Common myeloid progenitor, CD34-positive (primary cell): ENCODE measurements around the gene TRIP4.

Source experiments
- CTCF ChIA-PET: fragments of 350-600 bp; sonication (Branson Sonifier 250); formaldehyde crosslinking; loops from one replicate; lab custom pipeline; 2021; ENCODE audit warnings: antibody characterized with exemption; lab: Charles Lee
- POLR2A ChIA-PET: fragments of 350-600 bp; sonication (Branson Sonifier 250); formaldehyde crosslinking; loops from one replicate; lab custom pipeline; 2021; ENCODE audit warnings: antibody characterized with exemption; lab: Charles Lee
- DNase-seq, 3 donors: peaks; one replicate each; pipeline versions ENCODE4 v3.0.0 to v3.0.0-alpha.2; 2013
- H3K27ac ChIP-seq, 2 experiments: 1 replicate in 1 of 2; 2 replicates in 1 of 2; pipeline ENCODE4 v1.7.0; 2013; ENCODE audit warnings: inconsistent platforms in 2 of 2, low read length in 2 of 2, mild to moderate bottlenecking in 2 of 2, low read depth in 1 of 2, moderate library complexity in 1 of 2; ENCODE audit not compliant: severe bottlenecking in 2 of 2, insufficient read depth in 1 of 2, poor library complexity in 1 of 2
- H3K27me3 ChIP-seq, 5 experiments: replicated peaks in 2 of 5; 1 replicate in 3 of 5; 2 replicates in 2 of 5; pipeline versions ENCODE4 v1.6.1 to v1.7.0; 2013; ENCODE audit warnings: low read length in 4 of 5, mild to moderate bottlenecking in 2 of 5, moderate library complexity in 2 of 5, inconsistent platforms in 1 of 5; ENCODE audit not compliant: insufficient read depth in 5 of 5, control insufficient read depth in 4 of 5
- H3K36me3 ChIP-seq, 4 experiments: 1 replicate in 2 of 4; 2 replicates in 2 of 4; pipeline versions ENCODE4 v1.6.1 to v1.7.0; 2013; ENCODE audit warnings: low read length in 3 of 4, control low read depth in 1 of 4, mild to moderate bottlenecking in 1 of 4; ENCODE audit not compliant: control insufficient read depth in 4 of 4, insufficient read depth in 4 of 4
- H3K4me1 ChIP-seq, 4 experiments: 1 replicate in 3 of 4; 2 replicates in 1 of 4; pipeline versions ENCODE4 v1.6.1 to v1.7.1; 2013; ENCODE audit warnings: low read length in 3 of 4, mild to moderate bottlenecking in 3 of 4, control low read depth in 1 of 4, inconsistent platforms in 1 of 4, moderate library complexity in 1 of 4; ENCODE audit not compliant: control insufficient read depth in 4 of 4, insufficient read depth in 4 of 4; ENCODE audit errors: control extremely low read depth in 1 of 4
- H3K4me3 ChIP-seq, 7 experiments: 1 replicate in 4 of 7; 2 replicates in 3 of 7; pipeline versions ENCODE4 v1.5.1 to v1.7.0; 2013; ENCODE audit warnings: mild to moderate bottlenecking in 7 of 7, low read length in 6 of 7, moderate library complexity in 6 of 7, inconsistent platforms in 2 of 7, low read depth in 2 of 7, control low read depth in 1 of 7; ENCODE audit not compliant: insufficient read depth in 4 of 7, control insufficient read depth in 1 of 7; ENCODE audit errors: extremely low read depth in 1 of 7
- H3K9me3 ChIP-seq, 5 experiments: 1 replicate in 4 of 5; 2 replicates in 1 of 5; pipeline versions ENCODE4 v1.6.1 to v1.7.1; 2013; ENCODE audit warnings: low read length in 4 of 5, mild to moderate bottlenecking in 2 of 5, inconsistent platforms in 1 of 5, low read depth in 1 of 5, moderate library complexity in 1 of 5; ENCODE audit not compliant: control insufficient read depth in 4 of 5, insufficient read depth in 2 of 5; ENCODE audit errors: control extremely low read depth in 1 of 5
- WGBS: methylation state at CpG from one replicate; pipeline ENCODE4 v1.1.5; 2013; ENCODE audit not compliant: insufficient coverage; 5-methylcytosine and 5-hydroxymethylcytosine counted together

Gene TRIP4

GRCh38 chr15:64348455-64348854 lies 39.2 kb upstream of the TRIP4 start:
- H3K27me3 ChIP-seq = no peaks in the 10 kb centered on the region
- H3K27ac ChIP-seq = no peak overlapping the region
- CTCF ChIA-PET = interaction anchor here (0.6 kb wide), 2 partner anchors 74 to 241 kb away, joined by 3 to 4 read pairs; no protein-coding TSS in a partner anchor
- H3K4me1 ChIP-seq = no peaks in the 10 kb centered on the region
- no CpG with 5 or more reads among the region's 1 CpG for WGBS
- H3K36me3 ChIP-seq = peaks cover 0 to 5% (median 2%) of the 10 kb centered on the region in 4 experiments
- no peaks in the 10 kb centered on the region for H3K9me3 ChIP-seq
- no peak for DNase-seq
- POLR2A ChIA-PET = no interaction called here
- H3K4me3 ChIP-seq = no peak overlapping the region

- H3K36me3 ChIP-seq = peaks cover 1 to 5% (median 2%) of the 10 kb centered on the region in 4 experiments
- no peak for DNase-seq
- 95% methylated on average over 2 of the region's 2 CpGs for WGBS
- peaks cover 0 to 1% (median under 1%) of the 10 kb centered on the region in 4 experiments for H3K4me1 ChIP-seq
- ChIA-PET POLR2A (no interaction called here), CTCF (no interaction called here)
- H3K27ac ChIP-seq = no peak overlapping the region
- H3K9me3 ChIP-seq = no peaks in the 10 kb centered on the region
- H3K4me3 ChIP-seq = no peak overlapping the region
- H3K27me3 ChIP-seq = no peaks in the 10 kb centered on the region
Observed at GRCh38 chr15:64349375-64349774, 38.3 kb upstream of the TRIP4 start.

GRCh38 chr15:64351265-64351664 lies 36.4 kb upstream of the TRIP4 start:
- no peaks in the 10 kb centered on the region for H3K27me3 ChIP-seq
- ChIA-PET POLR2A (no interaction called here), CTCF (interaction anchor here (1.4 to 1.7 kb wide), 2 partner anchors 11 to 13 kb away, joined by 4 read pairs; no protein-coding TSS in a partner anchor)
- H3K4me1 ChIP-seq = peaks cover 6 to 12% (median 8%) of the 10 kb centered on the region in 4 experiments
- no peak overlapping the region for H3K27ac ChIP-seq
- no peaks in the 10 kb centered on the region for H3K9me3 ChIP-seq
- peaks cover 1 to 5% (median 2%) of the 10 kb centered on the region in 4 experiments for H3K36me3 ChIP-seq
- no peak for DNase-seq
- 75% methylated on average over 6 of the region's 7 CpGs for WGBS
- no peak overlapping the region for H3K4me3 ChIP-seq

- no peaks in the 10 kb centered on the region for H3K27me3 ChIP-seq
- peaks cover 0 to 2% (median 0%) of the 10 kb centered on the region in 4 experiments for H3K36me3 ChIP-seq
- H3K27ac ChIP-seq = peak overlapping the region; percentile 64 to 83
- CTCF ChIA-PET = no interaction called here
- POLR2A ChIA-PET = no interaction called here
- peak overlapping the region; percentile 74 to 97 (median 90) for H3K4me3 ChIP-seq
- peaks cover 6 to 20% (median 13%) of the 10 kb centered on the region in 4 experiments for H3K4me1 ChIP-seq
- no peak for DNase-seq
- WGBS = 0% methylated on average over 2 of the region's 5 CpGs
- no peaks in the 10 kb centered on the region for H3K9me3 ChIP-seq
Observed at GRCh38 chr15:64354688-64355344, 32.8 kb upstream of the TRIP4 start.

GRCh38 chr15:64355348-64355943 lies 32.2 kb upstream of the TRIP4 start:
- Histone ChIP-seq H3K9me3 (no peaks in the 10 kb centered on the region), H3K4me1 (peaks cover 6 to 20% (median 13%) of the 10 kb centered on the region in 4 experiments), H3K27ac (peak overlapping the region; percentile 64 to 83), H3K36me3 (peaks cover 0 to 2% (median 0%) of the 10 kb centered on the region in 4 experiments), H3K27me3 (no peaks in the 10 kb centered on the region), H3K4me3 (peak overlapping the region; percentile 74 to 97 (median 90))
- ChIA-PET POLR2A (interaction anchor here (0.5 to 1.4 kb wide), 2 partner anchors 33 to 192 kb away, joined by 4 read pairs; partner anchors contain the start of gene PPIB), CTCF (interaction anchor here (0.6 to 1.1 kb wide), 3 partner anchors 32 to 145 kb away, joined by 3 to 4 read pairs (median 3); partner anchors contain the start of gene TRIP4)
- DNase-seq = peak; percentile 15 to 41 (median 34)
- WGBS = 0% methylated on average over 13 of the region's 30 CpGs

GRCh38 chr15:64355944-64356709 lies 31.5 kb upstream of the TRIP4 start, which contains the start of gene CSNK1G1:
TSS of gene CSNK1G1 (minus strand) at chr15:64356173. CDS start at chr15:64300499, 55,674 bp downstream.
- CTCF ChIA-PET = interaction anchor here (0.6 to 1.1 kb wide), 3 partner anchors 31 to 146 kb away, joined by 3 to 4 read pairs (median 3); partner anchors contain the start of gene TRIP4
- POLR2A ChIA-PET = interaction anchor here (0.5 to 1.4 kb wide), 2 partner anchors 33 to 193 kb away, joined by 4 read pairs; partner anchors contain the start of gene PPIB

More at GRCh38 chr15:64355944-64356709, 31.5 kb upstream of the TRIP4 start, which contains the start of gene CSNK1G1:
- peak within 1 kb of the TSS; percentile 64 to 83 for H3K27ac ChIP-seq
- 0% methylated on average over 23 of the region's 42 CpGs for WGBS
- H3K9me3 ChIP-seq = no peaks in the 10 kb centered on the region
- peaks cover 6 to 20% (median 13%) of the 10 kb centered on the region in 4 experiments for H3K4me1 ChIP-seq
- peaks cover 0 to 3% (median under 1%) of the 10 kb centered on the region in 4 experiments for H3K36me3 ChIP-seq
- peak; percentile 98 for DNase-seq
- H3K4me3 ChIP-seq = peak within 1 kb of the TSS; percentile 74 to 97 (median 90)
- no peaks in the 10 kb centered on the region for H3K27me3 ChIP-seq
